GM12865 (cell line): ENCODE results near the gene ACTA2.

ENCODE experiments used
- DNase-seq: peaks from one replicate; pipeline ENCODE4 v3.0.0; 2010; ENCODE audit warnings: low read depth
- H3K4me3 ChIP-seq: 2 replicates; pipeline ENCODE4 v1.5.1; 2011; ENCODE audit warnings: mild to moderate bottlenecking, low read depth, low read length, control low read depth
- CTCF ChIP-seq: IDR thresholded peaks from 2 replicates; pipeline ENCODE4 v1.5.1; 2011; ENCODE audit warnings: low read length, control low read depth, low read depth, inconsistent platforms; ENCODE audit not compliant: insufficient read depth; ENCODE audit errors: missing control alignments

Gene ACTA2

GRCh38 chr10:88889559-88890337 lies 62.8 kb downstream of the ACTA2 start:
- H3K4me3 ChIP-seq = peak overlapping the region; percentile 53
- DNase-seq = peak; percentile 73
- no peak for TF ChIP-seq CTCF

GRCh38 chr10:88888810-88889445 lies 63.6 kb downstream of the ACTA2 start:
- no peak for TF ChIP-seq CTCF
- no peak for DNase-seq
- H3K4me3 ChIP-seq = peak overlapping the region; percentile 53

GRCh38 chr10:88886557-88886956 lies 66.0 kb downstream of the ACTA2 start:
- H3K4me3 ChIP-seq = peak overlapping the region; percentile 53
- no peak for TF ChIP-seq CTCF
- DNase-seq = peak; percentile 83
